ENCODE measurements around the gene SLC26A6. TPM values are rescaled to one million over a fixed set of nuclear protein-coding genes. Genes with fewer than 3 reads are reported as not detected.

SLC26A6 gene
- total and polyA plus RNA-seq, 8 donors: 14.8 to 279 (median 54.0) TPM

DNA sequence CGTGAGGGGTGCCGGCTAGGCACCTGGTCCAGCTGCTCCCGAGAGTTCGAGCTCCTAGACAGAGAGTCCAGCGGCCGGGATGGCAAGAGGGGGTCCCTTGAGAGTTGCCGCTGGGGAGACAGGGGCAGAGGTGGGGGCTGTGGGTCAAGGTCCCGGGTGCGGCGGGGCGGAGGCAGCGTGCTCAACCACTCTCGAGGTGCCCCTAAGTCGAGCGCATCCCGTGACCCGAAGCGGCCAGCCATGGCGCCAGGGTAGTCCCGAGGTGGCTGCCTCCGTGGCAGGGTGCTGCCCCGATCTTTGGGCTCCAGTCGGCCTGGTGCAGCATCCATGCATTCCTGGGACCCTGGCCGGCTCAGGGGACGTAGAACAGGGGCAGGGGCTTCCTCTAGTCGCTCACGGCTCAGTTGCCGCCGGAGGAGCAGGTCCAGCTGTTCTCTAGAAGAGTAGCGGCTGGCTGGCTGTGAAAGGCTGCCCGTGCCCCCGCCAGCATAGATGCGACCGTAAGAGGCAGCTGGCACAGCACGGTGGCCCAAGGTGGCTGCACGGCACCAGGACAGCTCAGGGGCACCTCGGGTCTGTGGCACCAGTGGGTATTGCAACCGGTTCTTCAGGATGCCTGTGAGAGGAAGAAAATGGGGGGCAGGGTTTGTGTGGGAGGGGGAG is 4.8 kb upstream of the SLC26A6 start:
- H3K27ac ChIP-seq: no peak overlapping the region
- intact Hi-C loops (cut with DNase I; ENCODE audit: low total_unique reads): no loop called here

DNA sequence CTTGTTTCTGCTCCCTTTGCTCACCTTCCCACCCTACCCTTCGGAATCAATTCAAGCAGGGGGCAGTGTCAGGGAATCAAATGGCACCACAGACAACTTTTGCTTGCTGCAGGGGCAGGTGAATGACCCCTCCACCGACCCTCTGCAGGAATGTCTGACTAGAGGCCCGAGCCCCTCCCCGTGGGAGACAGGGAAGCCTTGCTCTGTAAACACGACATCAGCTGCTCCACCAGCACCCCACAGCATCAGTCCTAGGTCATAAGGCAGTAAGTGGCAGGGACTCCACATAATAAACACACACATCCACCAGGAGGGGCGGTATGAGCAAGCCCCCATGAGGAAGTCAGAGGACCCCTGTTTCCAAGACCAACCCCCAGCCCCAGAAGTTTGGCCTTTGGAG is 2.0 kb upstream of the SLC26A6 start:
- peaks cover 22 to 35% (median 26%) of the 10 kb centered on the region in 4 donors for H3K4me1 ChIP-seq
- intact Hi-C loops (cut with DNase I; ENCODE audit: low total_unique reads): no loop called here
- 62 to 73% (median 65%) methylated on average over 4 to 6 of the region's 6 CpGs for WGBS, 5 donors
- peaks cover 0 to 11% (median 11%) of the 10 kb centered on the region in 4 donors for H3K36me3 ChIP-seq
- no peaks in the 10 kb centered on the region for H3K9me3 ChIP-seq
- TF ChIP-seq POLR2AphosphoS5 (IDR thresholded peaks at IDR 0.05) (no peak), POLR2A (IDR thresholded peaks at IDR 0.05) (no peak), EP300 (IDR thresholded peaks at IDR 0.05) (no peak)
- TF ChIP-seq, protein P1, sequence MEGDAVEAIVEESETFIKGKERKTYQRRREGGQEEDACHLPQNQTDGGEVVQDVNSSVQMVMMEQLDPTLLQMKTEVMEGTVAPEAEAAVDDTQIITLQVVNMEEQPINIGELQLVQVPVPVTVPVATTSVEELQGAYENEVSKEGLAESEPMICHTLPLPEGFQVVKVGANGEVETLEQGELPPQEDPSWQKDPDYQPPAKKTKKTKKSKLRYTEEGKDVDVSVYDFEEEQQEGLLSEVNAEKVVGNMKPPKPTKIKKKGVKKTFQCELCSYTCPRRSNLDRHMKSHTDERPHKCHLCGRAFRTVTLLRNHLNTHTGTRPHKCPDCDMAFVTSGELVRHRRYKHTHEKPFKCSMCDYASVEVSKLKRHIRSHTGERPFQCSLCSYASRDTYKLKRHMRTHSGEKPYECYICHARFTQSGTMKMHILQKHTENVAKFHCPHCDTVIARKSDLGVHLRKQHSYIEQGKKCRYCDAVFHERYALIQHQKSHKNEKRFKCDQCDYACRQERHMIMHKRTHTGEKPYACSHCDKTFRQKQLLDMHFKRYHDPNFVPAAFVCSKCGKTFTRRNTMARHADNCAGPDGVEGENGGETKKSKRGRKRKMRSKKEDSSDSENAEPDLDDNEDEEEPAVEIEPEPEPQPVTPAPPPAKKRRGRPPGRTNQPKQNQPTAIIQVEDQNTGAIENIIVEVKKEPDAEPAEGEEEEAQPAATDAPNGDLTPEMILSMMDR (IDR thresholded peaks at IDR 0.05): no peak
- H3K27me3 ChIP-seq: no peaks in the 10 kb centered on the region
- H3K4me3 ChIP-seq: no peak overlapping the region
- no peak for DNase-seq
- no peak overlapping the region for H3K27ac ChIP-seq

More for the DNA sequence above, 4.8 kb upstream of the SLC26A6 start:
- H3K36me3 ChIP-seq: no peaks in the 10 kb centered on the region
- H3K27me3 ChIP-seq: no peaks in the 10 kb centered on the region
- no peaks in the 10 kb centered on the region for H3K9me3 ChIP-seq
- 85 to 92% (median 87%) methylated on average over 29 to 38 of the region's 38 CpGs for WGBS, 5 donors
- TF ChIP-seq, protein P1 (IDR thresholded peaks at IDR 0.05): no peak
- TF ChIP-seq EP300 (IDR thresholded peaks at IDR 0.05) (no peak), POLR2A (IDR thresholded peaks at IDR 0.05) (no peak), POLR2AphosphoS5 (IDR thresholded peaks at IDR 0.05) (no peak)
- H3K4me3 ChIP-seq: no peak overlapping the region
- peaks cover 11 to 13% (median 12%) of the 10 kb centered on the region in 4 donors for H3K4me1 ChIP-seq
- DNase-seq: no peak

DNA sequence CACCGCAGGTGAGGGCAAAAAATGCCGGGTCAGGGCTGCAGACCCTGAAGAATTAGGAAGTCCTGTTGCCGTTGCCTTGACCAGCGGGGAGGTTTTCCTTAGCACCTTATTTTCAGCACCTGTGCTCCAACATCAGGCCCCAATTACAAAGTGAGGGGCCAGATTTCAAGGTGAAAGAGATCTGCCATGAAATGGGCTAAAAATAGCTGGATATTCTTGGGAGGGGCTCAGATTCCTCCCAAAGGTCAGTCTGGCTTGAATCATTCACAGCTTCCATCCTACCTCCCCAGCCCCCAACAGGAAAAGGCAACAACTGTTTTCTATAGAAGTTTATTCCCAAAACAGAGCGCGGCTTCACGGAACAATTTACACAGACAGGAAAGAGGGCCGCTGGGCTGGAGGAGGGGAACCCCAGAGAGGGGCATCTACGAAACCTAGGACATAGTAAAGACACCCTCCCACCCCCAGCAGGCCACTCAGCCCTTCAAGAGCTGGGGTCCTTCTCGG is 941 bp upstream of the SLC26A6 start:
- peaks cover 7 to 22% (median 22%) of the 10 kb centered on the region in 4 donors for H3K36me3 ChIP-seq
- no peaks in the 10 kb centered on the region for H3K9me3 ChIP-seq
- no peak for DNase-seq
- intact Hi-C loops (cut with DNase I; ENCODE audit: low total_unique reads): no loop called here
- H3K4me1 ChIP-seq: peaks cover 22 to 35% (median 26%) of the 10 kb centered on the region in 4 donors
- H3K27me3 ChIP-seq: no peaks in the 10 kb centered on the region
- WGBS, 5 donors: 45 to 50% (median 48%) methylated on average over 10 of the region's 10 CpGs
- peak overlapping the region; percentile 67 to 91 (median 87) for H3K27ac ChIP-seq
- TF ChIP-seq, protein P1 (IDR thresholded peaks at IDR 0.05): no peak
- TF ChIP-seq POLR2A (IDR thresholded peaks at IDR 0.05) (no peak), POLR2AphosphoS5 (IDR thresholded peaks at IDR 0.05) (no peak), EP300 (IDR thresholded peaks at IDR 0.05) (no peak)
- peak overlapping the region; percentile 79 to 98 (median 94) for H3K4me3 ChIP-seq

DNA sequence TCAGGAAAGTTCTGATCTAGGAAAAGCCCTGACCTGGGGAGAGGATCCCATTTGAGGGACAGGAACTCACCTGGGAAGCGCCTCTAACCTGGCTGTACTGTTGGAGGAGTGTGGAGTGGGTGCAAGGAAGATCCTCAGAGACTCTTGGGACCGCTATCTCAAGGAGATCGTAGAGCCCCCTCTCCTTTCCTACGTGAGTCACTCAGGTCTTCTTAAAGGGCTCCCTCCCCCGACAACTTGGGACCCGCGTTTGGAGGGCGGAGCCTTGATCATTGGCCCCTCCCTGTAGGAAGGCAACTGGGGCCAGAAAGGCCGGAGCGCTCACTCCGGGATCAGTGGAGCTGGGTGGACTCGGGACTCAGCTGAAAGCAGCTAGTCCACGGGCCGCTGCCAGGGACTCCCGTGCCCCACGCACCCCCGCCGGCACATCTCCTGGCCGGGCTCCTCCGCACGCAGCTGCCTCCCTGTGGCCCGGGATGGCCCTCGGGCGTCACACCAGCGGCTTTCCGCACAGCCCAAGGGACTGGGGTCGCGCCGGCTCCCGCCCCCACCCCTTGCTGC is 520 bp downstream of the SLC26A6 start:
- intact Hi-C loops (cut with DNase I; ENCODE audit: low total_unique reads): no loop called here
- TF ChIP-seq EP300 (IDR thresholded peaks at IDR 0.05): no peak
- TF ChIP-seq POLR2A (IDR thresholded peaks at IDR 0.05): no peak
- TF ChIP-seq, protein P1 (IDR thresholded peaks at IDR 0.05): no peak
- no peak for TF ChIP-seq POLR2AphosphoS5 (IDR thresholded peaks at IDR 0.05)
- H3K27ac ChIP-seq: peak overlapping the region; percentile 79 to 91 (median 87)
- peaks cover 22 to 35% (median 26%) of the 10 kb centered on the region in 4 donors for H3K4me1 ChIP-seq
- H3K9me3 ChIP-seq: no peaks in the 10 kb centered on the region
- H3K27me3 ChIP-seq: no peaks in the 10 kb centered on the region
- H3K36me3 ChIP-seq: peaks cover 14 to 37% (median 37%) of the 10 kb centered on the region in 4 donors
- WGBS, 5 donors: 2 to 10% (median 2%) methylated on average over 9 to 30 of the region's 30 CpGs
- DNase-seq: peak; percentile 69 to 74
- H3K4me3 ChIP-seq: peak overlapping the region; percentile 79 to 98 (median 94)
